ENCODE data around the gene NDFIP1. TPM values are rescaled to one million over a fixed set of nuclear protein-coding genes. Genes with fewer than 3 reads are reported as not detected.

The NDFIP1 gene
- total RNA-seq, 4 donors from 2014 or later, result 53.2 to 124 (median 89.0) TPM

GRCh38 chr5:142118155-142118686 lies 9.6 kb downstream of the NDFIP1 start:
- peaks cover 4 to 13% of the 10 kb centered on the region in 2 donors for H3K4me1 ChIP-seq
- TF ChIP-seq CTCF (IDR thresholded peaks at IDR 0.05), result no peak
- TF ChIP-seq POLR2A (IDR thresholded peaks at IDR 0.05), result no peak
- no peaks in the 10 kb centered on the region for H3K36me3 ChIP-seq
- intact Hi-C loops (cut with DNase I; ENCODE audit: low total_unique reads), result no loop called here
- H3K27ac ChIP-seq, result peak overlapping the region in 1 of 2 donors; percentile 23
- H3K9me3 ChIP-seq, result no peaks in the 10 kb centered on the region
- no peaks in the 10 kb centered on the region for H3K27me3 ChIP-seq
- no peak for DNase-seq
- no peak overlapping the region for H3K4me3 ChIP-seq

- H3K27ac ChIP-seq, result no peak overlapping the region
- no peak for DNase-seq
- no peak for TF ChIP-seq POLR2A (IDR thresholded peaks at IDR 0.05)
- TF ChIP-seq CTCF (IDR thresholded peaks at IDR 0.05), result no peak
- H3K9me3 ChIP-seq, result no peaks in the 10 kb centered on the region
- H3K36me3 ChIP-seq, result no peaks in the 10 kb centered on the region
- no peaks in the 10 kb centered on the region for H3K27me3 ChIP-seq
- no peak overlapping the region for H3K4me3 ChIP-seq
- intact Hi-C loops (cut with DNase I; ENCODE audit: low total_unique reads), result no loop called here
- H3K4me1 ChIP-seq, result peaks cover 4 to 13% of the 10 kb centered on the region in 2 donors
These were observed 10.6 kb downstream of the NDFIP1 start for GRCh38 chr5:142119051-142119625.

GRCh38 chr5:142120247-142120935 lies 11.8 kb downstream of the NDFIP1 start:
- no peaks in the 10 kb centered on the region for H3K9me3 ChIP-seq
- H3K36me3 ChIP-seq, result no peaks in the 10 kb centered on the region
- no peak for DNase-seq
- H3K4me3 ChIP-seq, result no peak overlapping the region
- H3K27ac ChIP-seq, result no peak overlapping the region
- H3K27me3 ChIP-seq, result no peaks in the 10 kb centered on the region
- no peak for TF ChIP-seq POLR2A (IDR thresholded peaks at IDR 0.05)
- intact Hi-C loops (cut with DNase I; ENCODE audit: low total_unique reads), result no loop called here
- H3K4me1 ChIP-seq, result peaks cover 4 to 13% of the 10 kb centered on the region in 2 donors

GRCh38 chr5:142122121-142122520 lies 13.5 kb downstream of the NDFIP1 start:
- Histone ChIP-seq H3K4me1 (peaks cover 4 to 13% of the 10 kb centered on the region in 2 donors), H3K27ac (no peak overlapping the region), H3K4me3 (no peak overlapping the region), H3K9me3 (no peaks in the 10 kb centered on the region), H3K27me3 (no peaks in the 10 kb centered on the region), H3K36me3 (no peaks in the 10 kb centered on the region)
- intact Hi-C loops (cut with DNase I; ENCODE audit: low total_unique reads), result no loop called here
- TF ChIP-seq POLR2A (IDR thresholded peaks at IDR 0.05) (no peak), CTCF (IDR thresholded peaks at IDR 0.05) (no peak)
- DNase-seq, result no peak

- Histone ChIP-seq H3K4me1 (no peaks in the 10 kb centered on the region), H3K9me3 (no peaks in the 10 kb centered on the region), H3K4me3 (no peak overlapping the region), H3K27ac (no peak overlapping the region), H3K27me3 (no peaks in the 10 kb centered on the region), H3K36me3 (no peaks in the 10 kb centered on the region)
- no peak for DNase-seq
- no peak for TF ChIP-seq CTCF (IDR thresholded peaks at IDR 0.05)
- no peak for TF ChIP-seq POLR2A (IDR thresholded peaks at IDR 0.05)
- intact Hi-C loops (cut with DNase I; ENCODE audit: low total_unique reads), result no loop called here
These were observed 16.8 kb downstream of the NDFIP1 start for GRCh38 chr5:142125378-142125777.

All from uterus (tissue), 4 donors.